HG03095 (cell line): ENCODE data around the gene BCR.
"Not testable (repeated sequence)": the region's sequence is repeated elsewhere in the genome, so short reads cannot be mapped to it uniquely, and the experiment has no call there.

Source experiments
- ATAC-seq: cut with Tn5 transposase; IDR thresholded peaks from one replicate; pipeline ENCODE4 v1.9.1; 2021; ENCODE audit warnings: moderate library complexity; ENCODE audit not compliant: unreplicated experiment

Gene BCR

GRCh38 chr22:23309261-23309660 lies 129.0 kb downstream of the BCR start:
- not testable (repeated sequence) for ATAC-seq

GRCh38 chr22:23310443-23311097 lies 130.3 kb downstream of the BCR start:
- not testable (repeated sequence) for ATAC-seq

GRCh38 chr22:23311635-23312420 lies 131.5 kb downstream of the BCR start:
- not testable (repeated sequence) for ATAC-seq

- ATAC-seq, result no peak
Measured at GRCh38 chr22:23313791-23314567, 133.7 kb downstream of the BCR start.

GRCh38 chr22:23315341-23315917 lies 135.1 kb downstream of the BCR start:
- ATAC-seq, result no peak

- ATAC-seq, result not testable (repeated sequence)
Measured at GRCh38 chr22:23316596-23316995, 136.3 kb downstream of the BCR start.

GRCh38 chr22:23318316-23318715 lies 138.0 kb downstream of the BCR start:
- not testable (repeated sequence) for ATAC-seq

GRCh38 chr22:23322497-23323080 lies 142.3 kb downstream of the BCR start:
- ATAC-seq, result not testable (repeated sequence)

GRCh38 chr22:23323960-23324688 lies 143.8 kb downstream of the BCR start:
- not testable (repeated sequence) for ATAC-seq

GRCh38 chr22:23325183-23325582 lies 144.9 kb downstream of the BCR start:
- no peak for ATAC-seq

- ATAC-seq, result not testable (repeated sequence)
Measured at GRCh38 chr22:23333822-23334221, 153.5 kb downstream of the BCR start.

GRCh38 chr22:23337672-23338071 lies 157.4 kb downstream of the BCR start:
- ATAC-seq, result not testable (repeated sequence)

GRCh38 chr22:23341942-23342695 lies 161.8 kb downstream of the BCR start:
- ATAC-seq, result not testable (repeated sequence)

GRCh38 chr22:23351321-23351720 lies 171.0 kb downstream of the BCR start:
- ATAC-seq, result no peak

GRCh38 chr22:23353004-23353403 lies 172.7 kb downstream of the BCR start:
- no peak for ATAC-seq

- no peak for ATAC-seq
Measured at GRCh38 chr22:23353696-23354095, 173.4 kb downstream of the BCR start.

- no peak for ATAC-seq
Measured at GRCh38 chr22:23356094-23356493, 175.8 kb downstream of the BCR start.

GRCh38 chr22:23357053-23357452 lies 176.7 kb downstream of the BCR start:
- no peak for ATAC-seq

- no peak for ATAC-seq
Measured at GRCh38 chr22:23359583-23360123, 179.3 kb downstream of the BCR start.
